H1 (cell line): ENCODE results near the gene SMAD7. TPM values are rescaled to one million over a fixed set of nuclear protein-coding genes. Genes with fewer than 3 reads are reported as not detected.

Experiments used
- CTCF ChIA-PET: fragments of 300-600 bp; sonication (Branson Sonifier 250); formaldehyde crosslinking; loops from one replicate; lab custom pipeline; 2021; ENCODE audit not compliant: partially characterized antibody; lab: Charles Lee
- POLR2A ChIA-PET: fragments of 300-600 bp; sonication (Branson Sonifier 250); formaldehyde crosslinking; loops from one replicate; lab custom pipeline; 2021; ENCODE audit warnings: inconsistent platforms; ENCODE audit not compliant: partially characterized antibody; lab: Charles Lee
- DNase-seq, 2 experiments: peaks; one replicate each; pipeline versions ENCODE4 v3.0.0 to v3.0.0-alpha.2; 2010 to 2022; ENCODE audit warnings: low spot score in 2 of 2, low read depth in 1 of 2, mixed read lengths in 1 of 2
- FAIRE-seq: peaks from 2 replicates; lab custom pipeline; 2011; peaks lifted over from hg19 to GRCh38; lab: Jason Lieb, UNC
- H2AFZ ChIP-seq: 2 replicates; pipeline ENCODE4 v1.8.1; 2012; ENCODE audit warnings: low read length, inconsistent platforms
- H2AK5ac ChIP-seq: 2 replicates; pipeline ENCODE4 v1.6.1; 2013; ENCODE audit warnings: low read depth, low read length
- H2BK120ac ChIP-seq: replicated peaks from 2 replicates; pipeline ENCODE3; 2013; ENCODE audit warnings: low read depth, low read length, inconsistent platforms
- H2BK12ac ChIP-seq: 2 replicates; pipeline ENCODE4 v1.6.1; 2013; ENCODE audit warnings: low read depth, low read length
- H2BK15ac ChIP-seq: 2 replicates; pipeline ENCODE4 v1.6.1; 2013; ENCODE audit warnings: low read length
- H2BK20ac ChIP-seq: 2 replicates; pipeline ENCODE4 v1.6.1; 2013; ENCODE audit warnings: low read length
- H2BK5ac ChIP-seq: 2 replicates; pipeline ENCODE4 v1.6.1; 2013; ENCODE audit warnings: low read depth, low read length
- H3K14ac ChIP-seq: 2 replicates; pipeline ENCODE4 v1.6.1; 2013; ENCODE audit warnings: inconsistent platforms; ENCODE audit not compliant: insufficient read length
- H3K18ac ChIP-seq: 2 replicates; pipeline ENCODE4 v1.6.1; 2013; ENCODE audit warnings: low read length; ENCODE audit errors: extremely low read depth
- H3K23ac ChIP-seq: 2 replicates; pipeline ENCODE4 v1.6.1; 2013; ENCODE audit warnings: inconsistent platforms; ENCODE audit not compliant: insufficient read length
- H3K23me2 ChIP-seq: 2 replicates; pipeline ENCODE4 v1.6.1; 2013; ENCODE audit warnings: low read depth, low read length
- H3K27ac ChIP-seq: 2 replicates; pipeline ENCODE4 v1.6.1; 2011; ENCODE audit warnings: low read depth, low read length, inconsistent platforms
- H3K27me3 ChIP-seq, 4 experiments: replicated peaks in 1 of 4; 1 replicate in 1 of 4; 2 replicates in 3 of 4; pipeline versions ENCODE4 v1.6.1 to v1.8.1; 2011 to 2013; ENCODE audit warnings: low read length in 3 of 4, mild to moderate bottlenecking in 3 of 4, inconsistent platforms in 2 of 4, mixed read lengths in 2 of 4, moderate library complexity in 1 of 4; ENCODE audit not compliant: control insufficient read depth in 3 of 4, insufficient read depth in 3 of 4; ENCODE audit errors: extremely low read depth in 1 of 4
- H3K36me3 ChIP-seq, 4 experiments: 2 replicates each; pipeline versions ENCODE4 v1.6.1 to v1.8.1; 2011 to 2013; ENCODE audit warnings: mild to moderate bottlenecking in 4 of 4, low read length in 3 of 4, moderate library complexity in 2 of 4, control low read depth in 1 of 4, inconsistent platforms in 1 of 4; ENCODE audit not compliant: insufficient read depth in 4 of 4, control insufficient read depth in 2 of 4
- H3K4ac ChIP-seq: replicated peaks from 2 replicates; pipeline ENCODE3; 2013; ENCODE audit warnings: low read length, low read depth, mixed read lengths, inconsistent platforms; ENCODE audit not compliant: insufficient read length
- H3K4me1 ChIP-seq, 4 experiments: replicated peaks in 1 of 4; 1 replicate in 1 of 4; 2 replicates in 3 of 4; pipeline versions ENCODE4 v1.6.1 to v1.8.1; 2011 to 2013; ENCODE audit warnings: low read length in 3 of 4, inconsistent platforms in 2 of 4, mixed read lengths in 1 of 4; ENCODE audit not compliant: insufficient read depth in 4 of 4, control insufficient read depth in 3 of 4
- H3K4me2 ChIP-seq, 2 experiments: 2 replicates each; pipeline versions ENCODE4 v1.6.1 to v1.8.1; 2011 to 2013; ENCODE audit warnings: low read depth in 2 of 2, low read length in 2 of 2, control low read depth in 1 of 2, inconsistent platforms in 1 of 2, mild to moderate bottlenecking in 1 of 2; ENCODE audit not compliant: insufficient read depth in 1 of 2
- H3K4me3 ChIP-seq, 4 experiments: fragments of 200-600, 300-600 bp in 1 of 4; sonication (generic), shearing (Covaris generic), sonication (Bioruptor Twin) in 1 of 4; 2 replicates each; pipeline versions ENCODE4 v1.5.1 to v1.8.1; 2011 to 2016; ENCODE audit warnings: low read length in 4 of 4, low read depth in 3 of 4, control low read depth in 2 of 4, inconsistent platforms in 2 of 4, mild to moderate bottlenecking in 2 of 4, mixed read lengths in 1 of 4, moderate library complexity in 1 of 4; ENCODE audit not compliant: insufficient read depth in 2 of 4; ENCODE audit errors: extremely low read depth in 1 of 4
- H3K56ac ChIP-seq: replicated peaks from 2 replicates; pipeline ENCODE3; 2013; ENCODE audit warnings: low read depth, mild to moderate bottlenecking, mixed read lengths, low read length, inconsistent platforms; ENCODE audit not compliant: insufficient read length
- H3K79me1 ChIP-seq: 2 replicates; pipeline ENCODE4 v1.6.1; 2013; ENCODE audit warnings: low read depth, low read length, control low read depth
- H3K79me2 ChIP-seq, 2 experiments: 2 replicates each; pipeline versions ENCODE4 v1.6.1 to v1.8.1; 2012 to 2013; ENCODE audit warnings: low read length in 2 of 2, mild to moderate bottlenecking in 2 of 2, inconsistent platforms in 1 of 2; ENCODE audit not compliant: insufficient read depth in 2 of 2, control insufficient read depth in 1 of 2
- H3K9ac ChIP-seq, 4 experiments: replicated peaks in 1 of 4; 1 replicate in 1 of 4; 2 replicates in 3 of 4; pipeline versions ENCODE4 v1.6.1 to v1.8.1; 2011 to 2013; ENCODE audit warnings: low read depth in 3 of 4, low read length in 3 of 4, control low read depth in 2 of 4, mild to moderate bottlenecking in 2 of 4, moderate library complexity in 2 of 4, inconsistent platforms in 1 of 4; ENCODE audit errors: extremely low read depth in 1 of 4
- H3K9me3 ChIP-seq, 2 experiments: 2 replicates each; pipeline versions ENCODE4 v1.6.1 to v1.8.1; 2012 to 2013; ENCODE audit warnings: mild to moderate bottlenecking in 2 of 2, moderate library complexity in 2 of 2, control low read depth in 1 of 2, inconsistent platforms in 1 of 2, low read depth in 1 of 2, low read length in 1 of 2, mixed read lengths in 1 of 2; ENCODE audit not compliant: insufficient read depth in 2 of 2
- H4K20me1 ChIP-seq, 2 experiments: replicated peaks in 1 of 2; 2 replicates each; pipeline versions ENCODE3 to v1.8.1; 2011 to 2013; ENCODE audit warnings: inconsistent platforms in 2 of 2, low read length in 2 of 2, mild to moderate bottlenecking in 1 of 2; ENCODE audit not compliant: insufficient read depth in 2 of 2, control insufficient read depth in 1 of 2
- H4K5ac ChIP-seq: 2 replicates; pipeline ENCODE4 v1.6.1; 2013; ENCODE audit warnings: low read length, low read depth, mixed read lengths, inconsistent platforms; ENCODE audit not compliant: insufficient read length
- H4K8ac ChIP-seq: 2 replicates; pipeline ENCODE4 v1.8.0; 2013; ENCODE audit warnings: mild to moderate bottlenecking, moderate library complexity, low read length, inconsistent platforms; ENCODE audit not compliant: insufficient read depth; ENCODE audit errors: extremely low read depth
- H4K91ac ChIP-seq: replicated peaks from 2 replicates; pipeline ENCODE3; 2013; ENCODE audit warnings: low read length, mixed read lengths, inconsistent platforms; ENCODE audit not compliant: insufficient read length
- CHD1 ChIP-seq: IDR thresholded peaks from 2 replicates; pipeline ENCODE4 v1.6.1; 2012; ENCODE audit warnings: low read depth, low read length, improper control_type of control experiment
- WGBS, 2 experiments: shearing (Covaris generic) in 1 of 2; methylation state at CpG; one replicate each; pipeline versions ENCODE4 v1.1.6 to v1.1.7; 2013 to 2015; ENCODE audit warnings: low lambda C conversion rate in 2 of 2, mixed read lengths in 2 of 2, inconsistent platforms in 1 of 2, low coverage in 1 of 2, missing lambda C conversion rate in 1 of 2; ENCODE audit not compliant: insufficient replicate concordance in 2 of 2, insufficient coverage in 1 of 2, insufficient read length in 1 of 2; ENCODE audit errors: extremely low coverage in 1 of 2, missing lambda C conversion rate in 1 of 2; 5-methylcytosine and 5-hydroxymethylcytosine counted together
- polyA plus RNA-seq, 7 experiments: library from polyadenylated mRNA; depleted of rRNA in 3 of 7; stranded (reverse) in 5 of 7; unstranded in 2 of 7; fragments of >200 nt in 5 of 7; fragments of 200-250 nt in 2 of 7; gene quantifications; 1 replicate in 5 of 7; 2 replicates in 1 of 7; 4 replicates in 1 of 7; pipeline versions ENCODE4 v1.2.1 to v1.2.3, GENCODE V29; 2011 to 2013; ENCODE audit warnings: missing spikeins in 2 of 7, mixed read lengths in 2 of 7
- total RNA-seq: library from RNA; stranded (reverse); fragmentation: NEBNext Ultra II Directional; extraction: Animal tissue kit (Norgen Biotek cat#: 25700); gene quantifications from 2 replicates; pipeline ENCODE4 v1.2.1, GENCODE V29; 2021

SMAD7 gene
- total and polyA plus RNA-seq, 2 of the 8 experiments (the other 6 are each of a cell fraction or from before 2014, with no cell fraction given) = 6.5 to 15.5 TPM

GRCh38 chr18:48930926-48931325 lies 19.8 kb downstream of the SMAD7 start:
- no peak for FAIRE-seq
- H3K4me1 ChIP-seq = peaks cover 22 to 62% (median 40%) of the 10 kb centered on the region in 4 experiments
- no peak overlapping the region for H3K4me3 ChIP-seq
- TF ChIP-seq CHD1 = no peak

More at GRCh38 chr18:48930926-48931325, 19.8 kb downstream of the SMAD7 start:
- Histone ChIP-seq H4K5ac (no peak overlapping the region), H2BK120ac (no peak overlapping the region), H2AFZ (no peak overlapping the region), H2BK15ac (peak overlapping the region; percentile 81; the same call in 1 of the 2 replicates), H2AK5ac (no peak overlapping the region), H3K79me2 (peaks cover 4 to 99% of the 10 kb centered on the region in 2 experiments; a peak in 3 of 4 replicates), H3K4ac (no peak overlapping the region), H2BK20ac (no peak overlapping the region), H4K8ac (no peak overlapping the region), H3K79me1 (peaks cover 18% of the 10 kb centered on the region), H3K23me2 (no peaks in the 10 kb centered on the region), H2BK12ac (no peak overlapping the region), H2BK5ac (no peak overlapping the region), H3K36me3 (no peaks in the 10 kb centered on the region), H3K14ac (no peak overlapping the region), H3K18ac (no peak overlapping the region), H4K91ac (no peak overlapping the region), H3K9me3 (no peaks in the 10 kb centered on the region), H4K20me1 (peaks cover 0 to 6% of the 10 kb centered on the region in 2 experiments), H3K4me2 (no peak overlapping the region; a peak in 1 of 4 replicates), H3K56ac (no peak overlapping the region), H3K27ac (no peak overlapping the region), H3K9ac (no peak overlapping the region), H3K27me3 (no peaks in the 10 kb centered on the region), H3K23ac (no peak overlapping the region)
- POLR2A ChIA-PET = interaction anchor here (0.6 to 3.2 kb wide), 6 partner anchors 9 to 71 kb away, joined by 3 to 18 read pairs (median 4); no protein-coding TSS in a partner anchor
- 96% methylated on average over 3 of the region's 3 CpGs; no CpG with 5 or more reads in 1 of the 2 experiments for WGBS, 2 experiments
- CTCF ChIA-PET = interaction anchor here (0.6 to 2.6 kb wide), 5 partner anchors 9 to 82 kb away, joined by 3 to 8 read pairs (median 4); no protein-coding TSS in a partner anchor
- no peak for DNase-seq
